NCI-H1105 (cell line): ENCODE results near the gene FARS2.
A peak's percentile ranks its signal among the peaks of the same experiment; 100 is the strongest.
"Not testable (repeated sequence)": the region's sequence is repeated elsewhere in the genome, so short reads cannot be mapped to it uniquely, and the experiment has no call there.

Experiments used
- DNase-seq: peaks from one replicate; lab custom pipeline; 2025; lab: John Stamatoyannopoulos, UW

Gene FARS2

GRCh38 chr6:5637714-5638113 lies 376.4 kb downstream of the FARS2 start:
- no peak for DNase-seq

- no peak for DNase-seq
Measured at GRCh38 chr6:5638666-5639065, 377.4 kb downstream of the FARS2 start.

- DNase-seq, result no peak
Measured at GRCh38 chr6:5639193-5639592, 377.9 kb downstream of the FARS2 start.

GRCh38 chr6:5640614-5641013 lies 379.3 kb downstream of the FARS2 start:
- no peak for DNase-seq

GRCh38 chr6:5644523-5645185 lies 383.3 kb downstream of the FARS2 start:
- DNase-seq, result no peak

- peak; percentile 65 for DNase-seq
Measured at GRCh38 chr6:5645328-5646290, 384.3 kb downstream of the FARS2 start.

GRCh38 chr6:5652406-5653137 lies 391.3 kb downstream of the FARS2 start:
- no peak for DNase-seq

- DNase-seq, result no peak
Measured at GRCh38 chr6:5653801-5654200, 392.5 kb downstream of the FARS2 start.

GRCh38 chr6:5656226-5656625 lies 394.9 kb downstream of the FARS2 start:
- DNase-seq, result no peak

- not testable (repeated sequence) for DNase-seq
Measured at GRCh38 chr6:5656695-5657094, 395.4 kb downstream of the FARS2 start.

- no peak for DNase-seq
Measured at GRCh38 chr6:5657684-5658430, 396.5 kb downstream of the FARS2 start.

GRCh38 chr6:5659467-5659866 lies 398.2 kb downstream of the FARS2 start:
- no peak for DNase-seq

- DNase-seq, result no peak
Measured at GRCh38 chr6:5660772-5661171, 399.5 kb downstream of the FARS2 start.

- DNase-seq, result no peak
Measured at GRCh38 chr6:5662797-5663196, 401.5 kb downstream of the FARS2 start.

- DNase-seq, result no peak
Measured at GRCh38 chr6:5663259-5663658, 401.9 kb downstream of the FARS2 start.

- DNase-seq, result no peak
Measured at GRCh38 chr6:5663739-5664138, 402.4 kb downstream of the FARS2 start.

- no peak for DNase-seq
Measured at GRCh38 chr6:5664149-5664548, 402.8 kb downstream of the FARS2 start.

- no peak for DNase-seq
Measured at GRCh38 chr6:5665173-5665572, 403.9 kb downstream of the FARS2 start.

GRCh38 chr6:5665667-5666066 lies 404.4 kb downstream of the FARS2 start:
- no peak for DNase-seq

GRCh38 chr6:5666695-5667094 lies 405.4 kb downstream of the FARS2 start:
- no peak for DNase-seq

- no peak for DNase-seq
Measured at GRCh38 chr6:5667737-5668136, 406.4 kb downstream of the FARS2 start.

- no peak for DNase-seq
Measured at GRCh38 chr6:5670381-5670780, 409.1 kb downstream of the FARS2 start.
